ENCODE measurements around the gene LUZP1. TPM values are rescaled to one million over a fixed set of nuclear protein-coding genes. Genes with fewer than 3 reads are reported as not detected.

LUZP1 gene
- total and polyA plus RNA-seq, 10 donors = 1.7 to 51.6 (median 31.6) TPM

GRCh38 chr1:23044035-23044434, 124.6 kb downstream of the LUZP1 start:
- WGBS, 5 donors = 76 to 96% (median 95%) methylated on average over 3 of the region's 3 CpGs
- H3K4me3 ChIP-seq = no peak overlapping the region
- no peak for DNase-seq
- intact Hi-C loops (cut with DNase I; ENCODE audit: low total_unique reads) = no loop called here
- TF ChIP-seq POLR2AphosphoS5 (IDR thresholded peaks at IDR 0.05) = no peak
- TF ChIP-seq POLR2A (IDR thresholded peaks at IDR 0.05) = no peak
- no peak for TF ChIP-seq CTCF (IDR thresholded peaks at IDR 0.05 in 8 of 11, conservative IDR thresholded peaks at IDR 0.05 in 3 of 11)
- H3K27me3 ChIP-seq (replicated peaks in 1 of 7) = no peaks in the 10 kb centered on the region
- peaks cover 0 to 5% (median 0%) of the 10 kb centered on the region in 6 donors for H3K4me1 ChIP-seq
- H3K36me3 ChIP-seq = peaks cover 0 to 12% (median 0%) of the 10 kb centered on the region in 6 donors
- no peak overlapping the region for H3K27ac ChIP-seq
- no peaks in the 10 kb centered on the region for H3K9me3 ChIP-seq

- TF ChIP-seq POLR2A (IDR thresholded peaks at IDR 0.05) = no peak
- no peak for TF ChIP-seq CTCF (IDR thresholded peaks at IDR 0.05 in 8 of 11, conservative IDR thresholded peaks at IDR 0.05 in 3 of 11)
- no peak for TF ChIP-seq POLR2AphosphoS5 (IDR thresholded peaks at IDR 0.05)
- H3K27ac ChIP-seq = no peak overlapping the region
- no peaks in the 10 kb centered on the region for H3K9me3 ChIP-seq
- H3K4me1 ChIP-seq = peaks cover 0 to 4% (median 0%) of the 10 kb centered on the region in 6 donors
- whole genome bisulfite sequencing, 5 donors = 90 to 95% (median 92%) methylated on average over 5 of the region's 5 CpGs
- H3K4me3 ChIP-seq = no peak overlapping the region
- H3K27me3 ChIP-seq (replicated peaks in 1 of 7) = no peaks in the 10 kb centered on the region
- intact Hi-C loops (cut with DNase I; ENCODE audit: low total_unique reads) = no loop called here
- peaks cover 0 to 12% (median 0%) of the 10 kb centered on the region in 6 donors for H3K36me3 ChIP-seq
- DNase-seq = no peak
Observed at GRCh38 chr1:23040509-23040908, 128.1 kb downstream of the LUZP1 start.

GRCh38 chr1:23039308-23039826, 129.3 kb downstream of the LUZP1 start:
- DNase-seq = no peak
- no peak overlapping the region for H3K27ac ChIP-seq
- intact Hi-C loops (cut with DNase I; ENCODE audit: low total_unique reads) = no loop called here
- no peak for TF ChIP-seq CTCF (IDR thresholded peaks at IDR 0.05 in 8 of 11, conservative IDR thresholded peaks at IDR 0.05 in 3 of 11)
- TF ChIP-seq POLR2AphosphoS5 (IDR thresholded peaks at IDR 0.05) = no peak
- TF ChIP-seq POLR2A (IDR thresholded peaks at IDR 0.05) = no peak
- peaks cover 0 to 4% (median 0%) of the 10 kb centered on the region in 6 donors for H3K4me1 ChIP-seq
- no peaks in the 10 kb centered on the region for H3K9me3 ChIP-seq
- H3K27me3 ChIP-seq (replicated peaks in 1 of 7) = no peaks in the 10 kb centered on the region
- 87 to 94% (median 90%) methylated on average over 7 of the region's 7 CpGs for WGBS, 5 donors
- H3K4me3 ChIP-seq = no peak overlapping the region
- peaks cover 0 to 9% (median 0%) of the 10 kb centered on the region in 6 donors for H3K36me3 ChIP-seq

GRCh38 chr1:23037081-23037740, 131.4 kb downstream of the LUZP1 start:
- no peak for TF ChIP-seq POLR2A (IDR thresholded peaks at IDR 0.05)
- TF ChIP-seq CTCF (IDR thresholded peaks at IDR 0.05 in 8 of 11, conservative IDR thresholded peaks at IDR 0.05 in 3 of 11) = no peak
- no peaks in the 10 kb centered on the region for H3K27me3 ChIP-seq (replicated peaks in 1 of 7)
- H3K4me3 ChIP-seq = no peak overlapping the region
- DNase-seq = no peak
- H3K4me1 ChIP-seq = peaks cover 0 to 11% (median 2%) of the 10 kb centered on the region in 6 donors
- H3K36me3 ChIP-seq = peaks cover 0 to 12% (median 0%) of the 10 kb centered on the region in 6 donors
- intact Hi-C loops (cut with DNase I; ENCODE audit: low total_unique reads) = no loop called here
- WGBS, 5 donors = 91 to 98% (median 95%) methylated on average over 4 of the region's 4 CpGs
- no peak overlapping the region for H3K27ac ChIP-seq
- no peaks in the 10 kb centered on the region for H3K9me3 ChIP-seq
